Measurements from ENCODE around the gene DAB2IP. TPM values are rescaled to one million over a fixed set of nuclear protein-coding genes. Genes with fewer than 3 reads are reported as not detected.

DAB2IP gene
- total and polyA plus RNA-seq, 2 of the 4 experiments (the other 2 are of a cell fraction): 5.6 to 17.2 TPM

- WGBS, 2 experiments (ENCODE audit: extremely low coverage in 2 of 2, insufficient read length in 1 of 2): 100% methylated on average over 3 of the region's 8 CpGs; no CpG with 5 or more reads in 1 of the 2 experiments
- dilution Hi-C loops (cut with HindIII; ENCODE audit: low sequenced_read_pairs, unreplicated experiment): no loop called here
- H3K9me1 ChIP-seq (ENCODE audit: insufficient read depth, low read length): no peaks in the 10 kb centered on the region
- TF ChIP-seq RAD21 (IDR thresholded peaks at IDR 0.05; ENCODE audit: low read length) (no peak), FOS (IDR thresholded peaks at IDR 0.05; ENCODE audit: low read depth, low read length) (no peak), BHLHE40 (IDR thresholded peaks at IDR 0.05; ENCODE audit: low read depth, low read length) (no peak), CTCF (conservative IDR thresholded peaks at IDR 0.05; ENCODE audit: low read depth, low read length) (no peak), MAZ (IDR thresholded peaks at IDR 0.05; ENCODE audit: borderline replicate concordance, low read depth, low read length) (no peak), ELK1 (IDR thresholded peaks at IDR 0.05; ENCODE audit: borderline replicate concordance, low read depth, low read length) (no peak), NFE2L2 (IDR thresholded peaks at IDR 0.05; ENCODE audit: low read depth, low read length) (no peak), SMC3 (IDR thresholded peaks at IDR 0.05; ENCODE audit: low read depth, low read length) (no peak), MXI1 (IDR thresholded peaks at IDR 0.05; ENCODE audit: borderline replicate concordance, low read depth, low read length) (no peak), RCOR1 (IDR thresholded peaks at IDR 0.05; ENCODE audit: insufficient replicate concordance, low read length) (no peak), POLR2A (IDR thresholded peaks at IDR 0.05; ENCODE audit: low read depth, low read length) (no peak), MAFK (IDR thresholded peaks at IDR 0.05; ENCODE audit: low read depth, low read length) (no peak), RFX5 (IDR thresholded peaks at IDR 0.05; ENCODE audit: low read depth, low read length) (no peak), USF2 (IDR thresholded peaks at IDR 0.05; ENCODE audit: low read depth, low read length) (no peak), CEBPB (IDR thresholded peaks at IDR 0.05; ENCODE audit: low read depth, low read length) (no peak)
Observed at GRCh38 chr9:121776739-121777637, 125.6 kb downstream of the DAB2IP start.

More at GRCh38 chr9:121776739-121777637, 125.6 kb downstream of the DAB2IP start:
- Histone ChIP-seq H4K20me1 (ENCODE audit: insufficient read depth, low read length) (no peaks in the 10 kb centered on the region; the same call in 1 of the 2 replicates), H3K14ac (replicated peaks; ENCODE audit: low read depth, low read length) (no peak overlapping the region), H4K91ac (ENCODE audit: insufficient read depth, low read depth, low read length) (no peak overlapping the region), H4K8ac (ENCODE audit: low read depth in 2 of 2, low read length in 2 of 2) (no peak overlapping the region), H3K23ac (ENCODE audit: low read depth, low read length) (no peak overlapping the region), H3K9ac (ENCODE audit: low read depth, low read length) (no peak overlapping the region), H3K4me1 (ENCODE audit: control insufficient read depth, insufficient read depth, low read length) (no peaks in the 10 kb centered on the region), H3K4me3 (ENCODE audit: insufficient read depth, low read depth, low read length) (no peak overlapping the region), H2BK5ac (ENCODE audit: low read depth, low read length, poor library complexity, severe bottlenecking) (no peak overlapping the region), H3K4me2 (ENCODE audit: low read depth, low read length) (no peak overlapping the region), H3K4ac (ENCODE audit: low read depth, low read length) (no peak overlapping the region), H3K9me3 (ENCODE audit: control insufficient read depth, insufficient read depth, low read length) (0 out of 2 replicates have a peak, but pooled peaks cover 3% of the 10 kb centered on the region), H3K56ac (ENCODE audit: extremely low read depth, insufficient read depth, low read length) (no peak overlapping the region), H3K36me3 (ENCODE audit: control insufficient read depth, insufficient read depth, low read length) (peaks cover 69% of the 10 kb centered on the region), H4K5ac (ENCODE audit: low read depth, low read length) (no peak overlapping the region), H3K27ac (ENCODE audit: insufficient read depth, low read length) (no peak overlapping the region), H2AK5ac (ENCODE audit: low read depth, low read length) (no peak overlapping the region), H2BK15ac (ENCODE audit: low read depth, low read length) (no peak overlapping the region), H3K79me1 (ENCODE audit: low read depth in 1 of 2, low read length in 2 of 2) (peaks cover 0 to 11% of the 10 kb centered on the region in 2 experiments; a peak in 1 of 4 replicates), H3K27me3 (ENCODE audit: control insufficient read depth, insufficient read depth, low read length) (no peaks in the 10 kb centered on the region), H3K18ac (ENCODE audit: low read depth, low read length) (no peak overlapping the region), H2BK20ac (ENCODE audit: low read depth, low read length) (no peak overlapping the region), H2AK9ac (replicated peaks; ENCODE audit: low read depth, low read length, poor library complexity) (no peak overlapping the region), H2BK120ac (ENCODE audit: low read depth, low read length) (no peak overlapping the region), H2AFZ (replicated peaks; ENCODE audit: low read length, poor library complexity) (no peak overlapping the region)
- ATAC-seq (ENCODE audit: low read depth): no peak
- DNase-seq: no peak
- in situ Hi-C loops (cut with MboI; ENCODE audit: low sequenced_read_pairs) (no loop called here), intact Hi-C loops (cut with micrococcal nuclease) (no loop called here)
- ChIA-PET POLR2A (ENCODE audit: unreplicated experiment) (no interaction called here), CTCF (no interaction called here)
- BruUV-seq (replicated peaks): no TSS peak
